Pancreas (tissue), 10 donors: Measurements from ENCODE around the gene C3orf52. TPM values are rescaled to one million over a fixed set of nuclear protein-coding genes. Genes with fewer than 3 reads are reported as not detected.

Experiments
- ATAC-seq, 4 donors: fragments of 200-7000 bp; cut with Tn5 transposase; one replicate each; pipeline versions ENCODE4 v1.8.0 to v1.9.1; 2020; ENCODE audit warnings: mild to moderate bottlenecking in 4 of 4, moderate library complexity in 4 of 4
- DNase-seq, 6 donors: peaks; one replicate each; pipeline ENCODE4 v3.0.0-alpha.2; 2020
- FAIRE-seq: peaks from 2 replicates; lab custom pipeline; 2012; peaks lifted over from hg19 to GRCh38; lab: Jason Lieb, UNC
- H3K27ac ChIP-seq, 4 donors: fragments of 200-600 bp; sonication (generic); 1 replicate in 3 of 4; 2 replicates in 1 of 4; pipeline versions ENCODE4 v1.5.0 to v1.8.0; 2020
- H3K27me3 ChIP-seq, 4 donors: fragments of 200-600 bp; one replicate each; pipeline ENCODE4 v1.8.0; 2021
- H3K36me3 ChIP-seq, 3 donors: fragments of 200-600 bp; sonication (generic) in 1 of 3; one replicate each; pipeline versions ENCODE4 v1.5.0 to v1.8.0; 2020 to 2021
- H3K4me1 ChIP-seq, 3 donors: fragments of 200-600 bp; one replicate each; pipeline ENCODE4 v1.8.0; 2021
- H3K4me3 ChIP-seq, 4 donors: fragments of 200-600 bp; sonication (generic) in 2 of 4; one replicate each; pipeline versions ENCODE4 v1.5.0 to v1.8.0; 2020 to 2021
- H3K9me3 ChIP-seq, 4 donors: fragments of 200-600 bp; one replicate each; pipeline ENCODE4 v1.8.0; 2021
- CTCF ChIP-seq, 4 donors: fragments of 200-600 bp; sonication (generic) in 3 of 4; IDR thresholded peaks; one replicate each; pipeline versions ENCODE4 v1.5.0 to v1.8.0; 2021; ENCODE audit warnings: antibody characterized with exemption in 4 of 4
- WGBS, 2 donors: extraction: QIAGEN DNeasy Blood & Tissue Kit; methylation state at CpG; one replicate each; pipeline ENCODE4 v1.1.7; 2013; 5-methylcytosine and 5-hydroxymethylcytosine counted together
- intact Hi-C, 3 donors: fragments of 100-400 bp; cut with DNase I; formaldehyde crosslinking; loops; one replicate each; pipeline versions ENCODE4 v1.11.1 to v1.14.2; 2022
- polyA plus RNA-seq, 2 donors: library from polyadenylated mRNA; stranded (reverse); fragments of 200-250 nt; gene quantifications; one replicate each; pipeline ENCODE4 v1.2.3, GENCODE V29; 2013
- total RNA-seq, 6 donors: library from RNA; stranded (reverse); fragmentation: NEBNext Ultra II Directional in 4 of 6; extraction: Animal tissue kit (Norgen Biotek cat#: 25700) in 4 of 6; gene quantifications; one replicate each; pipeline versions ENCODE4 v1.2.1 to v1.2.4, GENCODE V29; 2021 to 2023
- donor health status: healthy with polysubstance abuse.
- donor health status: DM: no; HTN: no; CAD: no; lungs with moderate emphysema.
- donor health status: DM: no; HTN: no; CAD: no.
- donor health status: control.
- donor health status: control.
- donor health status: Bipolar disorder and iron deficiency.
- donor health status: DM: yes; HTN: yes; CAD: no.
- donor health status: DM: no; HTN: no; CAD: no.
- donor health status: DM: no; HTN: no; CAD: no.
- donor health status: DM: yes; HTN: yes; CAD: no.

Gene C3orf52
- total and polyA plus RNA-seq, 8 donors: 9.7 to 51.7 (median 21.4) TPM

GRCh38 chr3:112129925-112130637, 43.9 kb downstream of the C3orf52 start:
- H3K27me3 ChIP-seq: no peaks in the 10 kb centered on the region
- no peak for TF ChIP-seq CTCF (IDR thresholded peaks at IDR 0.05)
- intact Hi-C loops: no loop called here
- H3K4me3 ChIP-seq: no peak overlapping the region
- peaks cover 4 to 11% (median 6%) of the 10 kb centered on the region in 3 donors for H3K4me1 ChIP-seq
- no peaks in the 10 kb centered on the region for H3K9me3 ChIP-seq
- DNase-seq (no peak), ATAC-seq (no peak), FAIRE-seq (no peak)
- 92 to 96% methylated on average over 4 of the region's 4 CpGs for WGBS, 2 donors
- no peak overlapping the region for H3K27ac ChIP-seq
- H3K36me3 ChIP-seq: peaks cover 0 to 18% (median 0%) of the 10 kb centered on the region in 3 donors

- no peak for FAIRE-seq
Observed at GRCh38 chr3:112130638-112130993, 44.4 kb downstream of the C3orf52 start.

DNA sequence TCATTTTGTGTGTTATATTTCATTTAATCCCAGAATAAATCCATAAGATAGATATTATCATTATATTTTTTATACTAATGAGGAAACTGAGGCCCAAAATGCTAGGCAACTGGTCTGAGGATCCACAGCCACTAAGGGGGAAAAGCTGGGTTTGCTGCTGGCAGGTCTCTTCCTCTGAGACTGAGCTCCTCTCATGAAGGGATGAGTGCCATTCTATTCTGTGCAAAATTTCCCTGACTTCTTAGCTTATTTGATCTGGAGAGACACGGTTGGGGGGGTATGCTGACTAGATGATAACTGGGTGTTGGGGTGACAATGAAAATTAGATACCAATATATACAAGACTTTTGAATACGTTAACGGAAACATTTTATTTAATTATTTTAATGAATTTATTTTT, 44.9 kb downstream of the C3orf52 start:
- TF ChIP-seq CTCF (IDR thresholded peaks at IDR 0.05): no peak
- no peak overlapping the region for H3K27ac ChIP-seq
- no peaks in the 10 kb centered on the region for H3K9me3 ChIP-seq
- peaks cover 4 to 12% (median 6%) of the 10 kb centered on the region in 3 donors for H3K4me1 ChIP-seq
- WGBS, 2 donors: 96 to 97% methylated on average over 3 of the region's 3 CpGs
- FAIRE-seq: no peak
- ATAC-seq: no peak
- intact Hi-C loops: no loop called here
- no peaks in the 10 kb centered on the region for H3K27me3 ChIP-seq
- peaks cover 0 to 18% (median 0%) of the 10 kb centered on the region in 3 donors for H3K36me3 ChIP-seq
- no peak overlapping the region for H3K4me3 ChIP-seq
- DNase-seq: no peak

More at GRCh38 chr3:112130638-112130993, 44.4 kb downstream of the C3orf52 start:
- H3K4me1 ChIP-seq: peaks cover 4 to 12% (median 6%) of the 10 kb centered on the region in 3 donors
- no peaks in the 10 kb centered on the region for H3K27me3 ChIP-seq
- peaks cover 0 to 18% (median 0%) of the 10 kb centered on the region in 3 donors for H3K36me3 ChIP-seq
- TF ChIP-seq CTCF (IDR thresholded peaks at IDR 0.05): no peak
- DNase-seq (no peak), ATAC-seq (no peak)
- H3K27ac ChIP-seq: no peak overlapping the region
- no peaks in the 10 kb centered on the region for H3K9me3 ChIP-seq
- intact Hi-C loops: no loop called here
- H3K4me3 ChIP-seq: no peak overlapping the region
- 93 to 94% methylated on average over 3 of the region's 3 CpGs for WGBS, 2 donors

- 96 to 97% methylated on average over 3 of the region's 3 CpGs for WGBS, 2 donors
- no peak for FAIRE-seq
- no peak overlapping the region for H3K27ac ChIP-seq
Observed at GRCh38 chr3:112132088-112132487, 45.9 kb downstream of the C3orf52 start.

More at GRCh38 chr3:112132088-112132487, 45.9 kb downstream of the C3orf52 start:
- no peak for TF ChIP-seq CTCF (IDR thresholded peaks at IDR 0.05)
- Histone ChIP-seq H3K4me3 (no peak overlapping the region), H3K4me1 (peaks cover 4 to 12% (median 6%) of the 10 kb centered on the region in 3 donors), H3K36me3 (peaks cover 0 to 18% (median 0%) of the 10 kb centered on the region in 3 donors), H3K27me3 (no peaks in the 10 kb centered on the region), H3K9me3 (no peaks in the 10 kb centered on the region)
- DNase-seq (no peak), ATAC-seq (no peak)
- intact Hi-C loops: no loop called here
